HG03196 (cell line): ENCODE results near the gene ANKMY2.
A peak's percentile ranks its signal among the peaks of the same experiment; 100 is the strongest.
"Not testable (repeated sequence)": the region's sequence is repeated elsewhere in the genome, so short reads cannot be mapped to it uniquely, and the experiment has no call there.

Experiments
- ATAC-seq: cut with Tn5 transposase; IDR thresholded peaks from one replicate; pipeline ENCODE4 v1.9.1; 2021; ENCODE audit not compliant: unreplicated experiment

The ANKMY2 gene

GRCh38 chr7:16645593-16646471 lies at the start of gene ANKMY2, which contains the start of gene BZW2:
Gene ANKMY2, minus strand, starts transcription at chr7:16645754. Its CDS starts 181 bp downstream, at chr7:16645573.
Gene BZW2, plus strand, starts transcription at chr7:16646181. Its CDS starts 19,263 bp downstream, at chr7:16665444.
- peak; percentile 99 for ATAC-seq

GRCh38 chr7:16694806-16695205 lies 49.3 kb upstream of the ANKMY2 start:
- ATAC-seq, result no peak

GRCh38 chr7:16693601-16694318 lies 48.2 kb upstream of the ANKMY2 start:
- no peak for ATAC-seq

- no peak for ATAC-seq
Measured at GRCh38 chr7:16691241-16691640, 45.7 kb upstream of the ANKMY2 start.

GRCh38 chr7:16688249-16688648 lies 42.7 kb upstream of the ANKMY2 start:
- ATAC-seq, result no peak

GRCh38 chr7:16685535-16685934 lies 40.0 kb upstream of the ANKMY2 start:
- no peak for ATAC-seq

- no peak for ATAC-seq
Measured at GRCh38 chr7:16684935-16685334, 39.4 kb upstream of the ANKMY2 start.

GRCh38 chr7:16678645-16679566 lies 33.4 kb upstream of the ANKMY2 start:
- not testable (repeated sequence) for ATAC-seq

GRCh38 chr7:16677978-16678494 lies 32.5 kb upstream of the ANKMY2 start:
- ATAC-seq, result no peak

- ATAC-seq, result no peak
Measured at GRCh38 chr7:16675277-16675676, 29.7 kb upstream of the ANKMY2 start.

GRCh38 chr7:16671811-16672210 lies 26.3 kb upstream of the ANKMY2 start:
- ATAC-seq, result no peak

GRCh38 chr7:16670731-16671344 lies 25.3 kb upstream of the ANKMY2 start:
- ATAC-seq, result no peak

- ATAC-seq, result no peak
Measured at GRCh38 chr7:16670021-16670420, 24.5 kb upstream of the ANKMY2 start.

- no peak for ATAC-seq
Measured at GRCh38 chr7:16669581-16669980, 24.0 kb upstream of the ANKMY2 start.

GRCh38 chr7:16668978-16669377 lies 23.4 kb upstream of the ANKMY2 start:
- ATAC-seq, result no peak

- no peak for ATAC-seq
Measured at GRCh38 chr7:16668049-16668858, 22.7 kb upstream of the ANKMY2 start.

GRCh38 chr7:16667355-16667754 lies 21.8 kb upstream of the ANKMY2 start:
- no peak for ATAC-seq

GRCh38 chr7:16661924-16662323 lies 16.4 kb upstream of the ANKMY2 start:
- ATAC-seq, result no peak

- ATAC-seq, result no peak
Measured at GRCh38 chr7:16660702-16661464, 15.3 kb upstream of the ANKMY2 start.
